ENCODE data around the gene BAIAP2L2. TPM values are rescaled to one million over a fixed set of nuclear protein-coding genes. Genes with fewer than 3 reads are reported as not detected.
A peak's percentile ranks its signal among the peaks of the same experiment; 100 is the strongest.

BAIAP2L2 gene
- total and polyA plus RNA-seq, 2 experiments from 2014 or later: 3.9 to 5.6 TPM

DNA sequence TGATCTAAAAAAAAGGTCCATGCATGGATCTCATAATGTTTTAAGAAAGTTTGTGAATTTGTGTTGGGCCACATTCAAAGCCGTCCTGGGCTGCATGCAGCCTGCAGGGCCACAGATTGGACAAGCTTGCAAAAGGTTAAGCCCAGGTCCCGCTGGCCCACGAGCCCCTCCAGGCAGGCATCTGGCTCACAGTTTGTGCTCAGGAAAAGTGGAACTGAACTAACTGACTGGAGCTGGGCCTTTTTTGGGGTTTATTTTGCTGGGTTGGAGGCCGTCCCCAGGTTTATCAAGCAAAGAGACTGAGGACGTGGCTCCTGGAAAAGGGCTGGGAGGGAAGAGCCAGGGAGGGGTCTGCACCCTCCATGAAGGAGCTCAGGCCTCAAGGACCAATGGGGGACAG lies 32.1 kb upstream of the BAIAP2L2 start (continued):
- TF ChIP-seq, protein P1, sequence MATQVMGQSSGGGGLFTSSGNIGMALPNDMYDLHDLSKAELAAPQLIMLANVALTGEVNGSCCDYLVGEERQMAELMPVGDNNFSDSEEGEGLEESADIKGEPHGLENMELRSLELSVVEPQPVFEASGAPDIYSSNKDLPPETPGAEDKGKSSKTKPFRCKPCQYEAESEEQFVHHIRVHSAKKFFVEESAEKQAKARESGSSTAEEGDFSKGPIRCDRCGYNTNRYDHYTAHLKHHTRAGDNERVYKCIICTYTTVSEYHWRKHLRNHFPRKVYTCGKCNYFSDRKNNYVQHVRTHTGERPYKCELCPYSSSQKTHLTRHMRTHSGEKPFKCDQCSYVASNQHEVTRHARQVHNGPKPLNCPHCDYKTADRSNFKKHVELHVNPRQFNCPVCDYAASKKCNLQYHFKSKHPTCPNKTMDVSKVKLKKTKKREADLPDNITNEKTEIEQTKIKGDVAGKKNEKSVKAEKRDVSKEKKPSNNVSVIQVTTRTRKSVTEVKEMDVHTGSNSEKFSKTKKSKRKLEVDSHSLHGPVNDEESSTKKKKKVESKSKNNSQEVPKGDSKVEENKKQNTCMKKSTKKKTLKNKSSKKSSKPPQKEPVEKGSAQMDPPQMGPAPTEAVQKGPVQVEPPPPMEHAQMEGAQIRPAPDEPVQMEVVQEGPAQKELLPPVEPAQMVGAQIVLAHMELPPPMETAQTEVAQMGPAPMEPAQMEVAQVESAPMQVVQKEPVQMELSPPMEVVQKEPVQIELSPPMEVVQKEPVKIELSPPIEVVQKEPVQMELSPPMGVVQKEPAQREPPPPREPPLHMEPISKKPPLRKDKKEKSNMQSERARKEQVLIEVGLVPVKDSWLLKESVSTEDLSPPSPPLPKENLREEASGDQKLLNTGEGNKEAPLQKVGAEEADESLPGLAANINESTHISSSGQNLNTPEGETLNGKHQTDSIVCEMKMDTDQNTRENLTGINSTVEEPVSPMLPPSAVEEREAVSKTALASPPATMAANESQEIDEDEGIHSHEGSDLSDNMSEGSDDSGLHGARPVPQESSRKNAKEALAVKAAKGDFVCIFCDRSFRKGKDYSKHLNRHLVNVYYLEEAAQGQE (IDR thresholded peaks at IDR 0.05; ENCODE audit: unreplicated experiment): no peak
- TF ChIP-seq EZH2 (IDR thresholded peaks at IDR 0.05; ENCODE audit: low read depth, unreplicated experiment) (no peak), CREB1 (CRISPR knock-in tag; IDR thresholded peaks at IDR 0.05; ENCODE audit: low read depth) (no peak), EZH2phosphoT487 (IDR thresholded peaks at IDR 0.05; ENCODE audit: unreplicated experiment) (no peak)
- TF ChIP-seq, protein P2, sequence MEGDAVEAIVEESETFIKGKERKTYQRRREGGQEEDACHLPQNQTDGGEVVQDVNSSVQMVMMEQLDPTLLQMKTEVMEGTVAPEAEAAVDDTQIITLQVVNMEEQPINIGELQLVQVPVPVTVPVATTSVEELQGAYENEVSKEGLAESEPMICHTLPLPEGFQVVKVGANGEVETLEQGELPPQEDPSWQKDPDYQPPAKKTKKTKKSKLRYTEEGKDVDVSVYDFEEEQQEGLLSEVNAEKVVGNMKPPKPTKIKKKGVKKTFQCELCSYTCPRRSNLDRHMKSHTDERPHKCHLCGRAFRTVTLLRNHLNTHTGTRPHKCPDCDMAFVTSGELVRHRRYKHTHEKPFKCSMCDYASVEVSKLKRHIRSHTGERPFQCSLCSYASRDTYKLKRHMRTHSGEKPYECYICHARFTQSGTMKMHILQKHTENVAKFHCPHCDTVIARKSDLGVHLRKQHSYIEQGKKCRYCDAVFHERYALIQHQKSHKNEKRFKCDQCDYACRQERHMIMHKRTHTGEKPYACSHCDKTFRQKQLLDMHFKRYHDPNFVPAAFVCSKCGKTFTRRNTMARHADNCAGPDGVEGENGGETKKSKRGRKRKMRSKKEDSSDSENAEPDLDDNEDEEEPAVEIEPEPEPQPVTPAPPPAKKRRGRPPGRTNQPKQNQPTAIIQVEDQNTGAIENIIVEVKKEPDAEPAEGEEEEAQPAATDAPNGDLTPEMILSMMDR (conservative IDR thresholded peaks at IDR 0.05; ENCODE audit: low read depth in 2 of 2): no peak

DNA sequence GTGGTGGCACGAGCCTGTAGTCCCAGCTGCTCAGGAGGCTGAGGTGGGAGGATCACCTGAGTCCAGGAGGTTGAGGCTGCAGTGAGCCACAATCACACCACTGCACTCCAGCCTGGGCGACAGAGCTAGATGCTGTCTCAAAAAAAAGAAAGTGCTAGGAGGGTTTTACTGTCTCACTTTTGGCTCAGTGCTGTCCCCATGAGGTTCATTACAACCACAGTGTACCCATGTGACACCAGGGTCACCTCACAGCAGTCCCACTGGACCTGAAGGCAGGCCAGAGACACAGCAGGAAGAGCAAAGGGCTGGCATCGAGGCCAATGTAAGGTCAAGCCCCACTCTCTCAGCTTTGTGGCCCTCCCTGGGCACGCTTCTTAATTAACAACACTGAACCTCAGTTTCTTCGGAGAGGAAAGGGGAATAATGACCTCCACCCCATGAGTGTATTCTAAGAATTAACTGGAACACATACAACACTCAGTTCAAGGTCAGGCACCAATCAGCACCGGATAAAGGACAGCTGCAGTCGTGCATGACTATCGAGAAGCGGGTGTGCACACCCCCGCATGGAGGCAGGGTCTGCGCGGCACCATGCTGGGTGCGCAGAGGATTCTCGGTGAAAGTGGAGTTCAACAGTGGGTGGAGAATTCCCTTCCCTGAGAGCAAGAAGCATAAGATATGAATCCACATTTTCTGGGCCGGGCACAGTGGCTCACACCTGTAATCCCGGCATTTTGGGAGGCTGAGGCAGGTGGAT lies 30.9 kb upstream of the BAIAP2L2 start:
- Mint-ChIP-seq H3K9me3 (no peaks in the 10 kb centered on the region), H3K4me3 (no peak overlapping the region), H3K27me3 (ENCODE audit: insufficient read depth, low read depth, poor library complexity) (no peaks in the 10 kb centered on the region), H3K4me1 (0 out of 3 replicates have a peak, but pooled peaks cover 3% of the 10 kb centered on the region), H3K36me3 (ENCODE audit: low read depth) (peaks cover 3% of the 10 kb centered on the region; the same call in 1 of the 3 replicates), H3K27ac (0 out of 2 replicates have a peak overlapping the region, but pooled peaks have one; percentile 77)
- Histone ChIP-seq H3K4me3 (no peak overlapping the region), H3K79me2 (replicated peaks; ENCODE audit: insufficient read depth) (no peaks in the 10 kb centered on the region), H3K9me2 (ENCODE audit: insufficient read depth) (no peaks in the 10 kb centered on the region), H3K27ac (ENCODE audit: low read depth) (no peak overlapping the region), H4K20me1 (replicated peaks; ENCODE audit: insufficient read depth) (no peaks in the 10 kb centered on the region; the same call in 1 of the 2 replicates), H3K4me1 (ENCODE audit: insufficient read depth) (no peaks in the 10 kb centered on the region), H3K36me3 (ENCODE audit: insufficient read depth) (no peaks in the 10 kb centered on the region), H3F3A (replicated peaks; ENCODE audit: low read depth) (0 out of 2 replicates have a peak, but pooled peaks cover 3% of the 10 kb centered on the region), H3K27me3 (ENCODE audit: insufficient read depth) (no peaks in the 10 kb centered on the region), H2AFZ (no peak overlapping the region), H3K4me2 (no peak overlapping the region)
- DNase-seq (ENCODE audit: low spot score) (no peak), ATAC-seq (no peak)
- no peak for TF ChIP-seq POLR2AphosphoS5 (IDR thresholded peaks at IDR 0.05; ENCODE audit: low read depth)
- TF ChIP-seq, protein P2 (conservative IDR thresholded peaks at IDR 0.05; ENCODE audit: low read depth in 2 of 2): 0 out of 4 replicates have a peak, but pooled peaks of 1 of the 2 experiments have one; percentile 14
